ENCODE data around the gene LONRF2. TPM values are rescaled to one million over a fixed set of nuclear protein-coding genes. Genes with fewer than 3 reads are reported as not detected.
"Not testable (repeated sequence)": the region's sequence is repeated elsewhere in the genome, so short reads cannot be mapped to it uniquely, and the experiment has no call there.

LONRF2 gene
- total RNA-seq, 1 donor from 2014 or later = 0.45 TPM

DNA sequence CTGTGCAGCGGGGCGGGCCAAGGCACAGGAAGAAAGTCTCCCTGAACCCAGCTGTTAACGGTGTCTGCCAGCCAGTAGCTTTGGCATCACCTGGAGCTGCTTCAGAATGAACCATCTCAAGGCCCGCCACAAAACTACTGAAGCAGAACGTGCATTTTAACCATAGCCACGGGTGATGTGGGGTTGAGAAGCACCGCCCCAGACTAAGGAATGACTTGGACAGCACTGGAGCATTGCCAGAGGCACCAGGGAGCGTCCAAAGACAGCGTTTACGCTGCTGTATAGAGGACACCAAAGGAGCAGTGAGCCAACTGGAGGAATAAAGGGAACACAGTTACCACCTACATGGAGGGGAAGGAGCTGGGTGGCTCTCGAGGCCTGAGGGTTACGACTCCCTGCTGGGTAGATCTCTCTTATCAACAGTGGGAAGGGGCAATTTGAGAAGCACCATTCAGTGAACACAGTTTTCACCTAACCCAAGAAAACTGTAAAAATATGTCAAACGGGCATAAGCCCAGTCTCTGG lies 28.4 kb upstream of the LONRF2 start:
- FAIRE-seq (no peak), DNase-seq (ENCODE audit: low read depth) (peak; percentile 4)
- Histone ChIP-seq H3K4me1 (ENCODE audit: insufficient read depth, low read length) (no peaks in the 10 kb centered on the region), H4K20me1 (ENCODE audit: insufficient read depth, low read length) (no peaks in the 10 kb centered on the region), H3K4me3 (ENCODE audit: insufficient read depth, low read depth, low read length) (no peak overlapping the region), H2AFZ (ENCODE audit: low read depth, low read length) (no peak overlapping the region), H3K79me2 (ENCODE audit: insufficient read depth, low read length) (no peaks in the 10 kb centered on the region), H3K27me3 (ENCODE audit: insufficient read depth, low read length) (peaks cover 5% of the 10 kb centered on the region), H3K4me2 (ENCODE audit: low read length) (no peak overlapping the region), H3K9me3 (ENCODE audit: insufficient read depth, low read depth, low read length) (no peaks in the 10 kb centered on the region), H3K9ac (ENCODE audit: low read length) (no peak overlapping the region), H3K27ac (ENCODE audit: low read depth, low read length) (no peak overlapping the region), H3K36me3 (ENCODE audit: insufficient read depth, low read length) (no peaks in the 10 kb centered on the region)
- H3K27ac Mint-ChIP-seq (ENCODE audit: unreplicated experiment) = no peak overlapping the region
- H3K36me3 Mint-ChIP-seq (ENCODE audit: low read depth, unreplicated experiment) = no peaks in the 10 kb centered on the region
- H3K27me3 Mint-ChIP-seq (ENCODE audit: low read depth, unreplicated experiment) = peaks cover 4% of the 10 kb centered on the region
- H3K9me3 Mint-ChIP-seq (ENCODE audit: unreplicated experiment) = peaks cover 5% of the 10 kb centered on the region
- no peak for TF ChIP-seq EZH2 (IDR thresholded peaks at IDR 0.05; ENCODE audit: insufficient read depth, low read length)
- TF ChIP-seq, protein P1, sequence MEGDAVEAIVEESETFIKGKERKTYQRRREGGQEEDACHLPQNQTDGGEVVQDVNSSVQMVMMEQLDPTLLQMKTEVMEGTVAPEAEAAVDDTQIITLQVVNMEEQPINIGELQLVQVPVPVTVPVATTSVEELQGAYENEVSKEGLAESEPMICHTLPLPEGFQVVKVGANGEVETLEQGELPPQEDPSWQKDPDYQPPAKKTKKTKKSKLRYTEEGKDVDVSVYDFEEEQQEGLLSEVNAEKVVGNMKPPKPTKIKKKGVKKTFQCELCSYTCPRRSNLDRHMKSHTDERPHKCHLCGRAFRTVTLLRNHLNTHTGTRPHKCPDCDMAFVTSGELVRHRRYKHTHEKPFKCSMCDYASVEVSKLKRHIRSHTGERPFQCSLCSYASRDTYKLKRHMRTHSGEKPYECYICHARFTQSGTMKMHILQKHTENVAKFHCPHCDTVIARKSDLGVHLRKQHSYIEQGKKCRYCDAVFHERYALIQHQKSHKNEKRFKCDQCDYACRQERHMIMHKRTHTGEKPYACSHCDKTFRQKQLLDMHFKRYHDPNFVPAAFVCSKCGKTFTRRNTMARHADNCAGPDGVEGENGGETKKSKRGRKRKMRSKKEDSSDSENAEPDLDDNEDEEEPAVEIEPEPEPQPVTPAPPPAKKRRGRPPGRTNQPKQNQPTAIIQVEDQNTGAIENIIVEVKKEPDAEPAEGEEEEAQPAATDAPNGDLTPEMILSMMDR (IDR thresholded peaks at IDR 0.05; ENCODE audit: insufficient read depth, low read depth, low read length) = no peak
- H3K4me1 Mint-ChIP-seq (ENCODE audit: low read depth, unreplicated experiment) = no peaks in the 10 kb centered on the region
- no peak overlapping the region for H3K4me3 Mint-ChIP-seq (ENCODE audit: unreplicated experiment)

DNA sequence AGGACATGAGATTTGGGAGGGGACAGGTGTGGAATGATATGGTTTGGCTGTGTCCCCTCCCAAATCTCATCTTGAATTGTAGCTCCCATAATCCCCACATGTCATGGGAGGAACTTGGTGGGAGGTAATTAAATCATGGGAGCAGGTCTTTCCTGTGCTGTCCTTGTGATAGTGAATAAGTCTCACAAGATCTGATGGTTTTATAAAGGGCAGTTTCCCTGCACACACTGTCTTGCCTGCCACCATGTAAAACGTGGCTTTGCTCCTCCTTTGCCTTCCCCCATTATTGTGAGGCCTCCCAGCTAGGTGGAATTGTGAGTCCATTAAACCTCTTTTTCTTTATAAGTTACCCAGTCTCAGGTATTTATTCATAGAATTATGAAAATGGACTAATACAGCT lies 22.8 kb upstream of the LONRF2 start:
- not testable (repeated sequence) for H3K27me3 Mint-ChIP-seq (ENCODE audit: low read depth, unreplicated experiment); FAIRE-seq; H3K4me1 Mint-ChIP-seq (ENCODE audit: low read depth, unreplicated experiment)

DNA sequence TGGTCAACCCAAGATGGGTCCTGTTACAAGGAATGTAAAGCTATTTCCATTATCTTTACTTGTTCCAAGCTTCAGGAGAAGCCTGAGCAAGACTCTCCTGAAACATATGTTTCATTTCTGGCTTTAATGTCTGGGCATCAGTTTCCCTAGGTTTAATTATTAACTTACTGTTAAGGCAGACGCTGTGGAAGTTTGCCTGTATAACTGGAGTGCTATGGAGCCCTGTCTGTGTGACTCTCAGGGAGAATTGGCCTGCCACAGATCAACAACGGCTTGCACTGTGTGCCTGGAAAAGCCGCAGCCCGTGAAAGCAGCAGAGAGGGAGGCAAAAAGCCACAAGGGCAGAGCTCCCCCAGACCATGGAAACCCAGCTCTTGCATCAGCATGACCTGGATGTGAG lies 22.1 kb upstream of the LONRF2 start:
- Mint-ChIP-seq H3K36me3 (ENCODE audit: low read depth, unreplicated experiment) (no peaks in the 10 kb centered on the region), H3K9me3 (ENCODE audit: unreplicated experiment) (peaks cover 11% of the 10 kb centered on the region), H3K27ac (ENCODE audit: unreplicated experiment) (no peak overlapping the region), H3K27me3 (ENCODE audit: low read depth, unreplicated experiment) (peaks cover 8% of the 10 kb centered on the region), H3K4me3 (ENCODE audit: unreplicated experiment) (no peak overlapping the region), H3K4me1 (ENCODE audit: low read depth, unreplicated experiment) (peaks cover 2% of the 10 kb centered on the region)
- Histone ChIP-seq H3K9ac (ENCODE audit: low read length) (no peak overlapping the region), H3K27me3 (ENCODE audit: insufficient read depth, low read length) (peaks cover 13% of the 10 kb centered on the region), H2AFZ (ENCODE audit: low read depth, low read length) (no peak overlapping the region), H3K9me3 (ENCODE audit: insufficient read depth, low read depth, low read length) (no peaks in the 10 kb centered on the region), H3K36me3 (ENCODE audit: insufficient read depth, low read length) (no peaks in the 10 kb centered on the region), H3K4me3 (ENCODE audit: insufficient read depth, low read depth, low read length) (no peak overlapping the region), H3K27ac (ENCODE audit: low read depth, low read length) (no peak overlapping the region), H4K20me1 (ENCODE audit: insufficient read depth, low read length) (no peaks in the 10 kb centered on the region), H3K4me2 (ENCODE audit: low read length) (no peak overlapping the region), H3K4me1 (ENCODE audit: insufficient read depth, low read length) (no peaks in the 10 kb centered on the region), H3K79me2 (ENCODE audit: insufficient read depth, low read length) (no peaks in the 10 kb centered on the region)
- DNase-seq (ENCODE audit: low read depth) (no peak), FAIRE-seq (no peak)
- TF ChIP-seq, protein P1 (IDR thresholded peaks at IDR 0.05; ENCODE audit: insufficient read depth, low read depth, low read length) = no peak
- no peak for TF ChIP-seq EZH2 (IDR thresholded peaks at IDR 0.05; ENCODE audit: insufficient read depth, low read length)

More for the DNA sequence above, 22.8 kb upstream of the LONRF2 start:
- peaks cover 14% of the 10 kb centered on the region for H3K9me3 Mint-ChIP-seq (ENCODE audit: unreplicated experiment)
- not testable (repeated sequence) for H3K27ac ChIP-seq (ENCODE audit: low read depth, low read length); H3K79me2 ChIP-seq (ENCODE audit: insufficient read depth, low read length); H3K4me2 ChIP-seq (ENCODE audit: low read length); H2AFZ ChIP-seq (ENCODE audit: low read depth, low read length); H4K20me1 ChIP-seq (ENCODE audit: insufficient read depth, low read length); H3K36me3 Mint-ChIP-seq (ENCODE audit: low read depth, unreplicated experiment); H3K9ac ChIP-seq (ENCODE audit: low read length); H3K36me3 ChIP-seq (ENCODE audit: insufficient read depth, low read length); H3K4me3 Mint-ChIP-seq (ENCODE audit: unreplicated experiment); H3K4me3 ChIP-seq (ENCODE audit: insufficient read depth, low read depth, low read length); H3K9me3 ChIP-seq (ENCODE audit: insufficient read depth, low read depth, low read length); H3K4me1 ChIP-seq (ENCODE audit: insufficient read depth, low read length); H3K27me3 ChIP-seq (ENCODE audit: insufficient read depth, low read length); H3K27ac Mint-ChIP-seq (ENCODE audit: unreplicated experiment); DNase-seq (ENCODE audit: low read depth)

DNA sequence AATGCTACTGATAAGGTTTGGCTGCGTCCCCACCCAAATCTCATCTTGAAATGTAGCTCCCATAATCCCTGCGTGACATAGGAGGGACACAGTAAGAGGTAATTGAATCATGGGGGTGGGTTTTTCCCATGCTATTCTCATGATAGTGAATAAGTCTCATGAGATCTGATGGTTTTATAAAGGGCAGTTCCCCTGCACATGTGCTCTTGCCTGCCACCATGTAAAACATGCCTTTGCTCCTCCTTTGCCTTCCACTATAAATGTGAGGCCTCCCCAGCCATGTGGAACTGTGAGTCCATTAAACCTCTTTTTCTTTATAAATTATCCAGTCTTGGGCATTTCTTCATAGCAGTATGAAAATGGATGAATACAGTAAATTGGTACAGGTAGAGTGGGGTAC lies 20.2 kb upstream of the LONRF2 start:
- not testable (repeated sequence) for H3K4me1 ChIP-seq (ENCODE audit: insufficient read depth, low read length); H3K4me1 Mint-ChIP-seq (ENCODE audit: low read depth, unreplicated experiment); H3K4me2 ChIP-seq (ENCODE audit: low read length); DNase-seq (ENCODE audit: low read depth); H3K27me3 Mint-ChIP-seq (ENCODE audit: low read depth, unreplicated experiment); H3K4me3 Mint-ChIP-seq (ENCODE audit: unreplicated experiment); H2AFZ ChIP-seq (ENCODE audit: low read depth, low read length); H3K36me3 Mint-ChIP-seq (ENCODE audit: low read depth, unreplicated experiment); H3K9ac ChIP-seq (ENCODE audit: low read length); H3K9me3 ChIP-seq (ENCODE audit: insufficient read depth, low read depth, low read length); H3K4me3 ChIP-seq (ENCODE audit: insufficient read depth, low read depth, low read length); H3K27ac Mint-ChIP-seq (ENCODE audit: unreplicated experiment); H3K36me3 ChIP-seq (ENCODE audit: insufficient read depth, low read length); H4K20me1 ChIP-seq (ENCODE audit: insufficient read depth, low read length); H3K79me2 ChIP-seq (ENCODE audit: insufficient read depth, low read length); FAIRE-seq; H3K27ac ChIP-seq (ENCODE audit: low read depth, low read length)
- H3K9me3 Mint-ChIP-seq (ENCODE audit: unreplicated experiment) = peaks cover 11% of the 10 kb centered on the region
- H3K27me3 ChIP-seq (ENCODE audit: insufficient read depth, low read length) = peaks cover 16% of the 10 kb centered on the region

All from astrocyte (in vitro differentiated cells and primary cell).